Measurements from ENCODE around the gene FOXC1. TPM values are rescaled to one million over a fixed set of nuclear protein-coding genes. Genes with fewer than 3 reads are reported as not detected.

The FOXC1 gene
- total and polyA plus RNA-seq, 2 of the 13 experiments (the other 11 are each of a cell fraction or from before 2014, with no cell fraction given) = 0.44 to 0.55 TPM

GRCh38 chr6:1589208-1589607 is 20.5 kb upstream of the FOXC1 start (continued):
- no peak for TF ChIP-seq PRDM4 (CRISPR knock-in tag; IDR thresholded peaks at IDR 0.05; ENCODE audit: borderline replicate concordance)
- no peak for TF ChIP-seq CBX2 (IDR thresholded peaks at IDR 0.05; ENCODE audit: low read depth, low read length)
- no peak for TF ChIP-seq CBX2 (CRISPR knock-in tag; IDR thresholded peaks at IDR 0.05; ENCODE audit: low read depth)
- TF ChIP-seq KLF11 (CRISPR knock-in tag; IDR thresholded peaks at IDR 0.05) = no peak
- no peak for TF ChIP-seq SIN3A (IDR thresholded peaks at IDR 0.05; ENCODE audit: borderline replicate concordance, low read depth, low read length)
- TF ChIP-seq POLR2AphosphoS5 (IDR thresholded peaks at IDR 0.05; ENCODE audit: low read depth, low read length) = no peak
- no peak for TF ChIP-seq ZNF557 (CRISPR knock-in tag; IDR thresholded peaks at IDR 0.05)
- peak in 1 of 2 experiments; percentile 18; a peak in 1 of 4 replicates for TF ChIP-seq EP300 (IDR thresholded peaks at IDR 0.05; ENCODE audit: low read depth in 2 of 2, low read length in 2 of 2)
- TF ChIP-seq EP300 (CRISPR knock-in tag; IDR thresholded peaks at IDR 0.05; ENCODE audit: borderline replicate concordance) = no peak
- TF ChIP-seq ZFP36L2 (CRISPR knock-in tag; IDR thresholded peaks at IDR 0.05) = no peak
- no peak for TF ChIP-seq ZFP36L1 (CRISPR knock-in tag; IDR thresholded peaks at IDR 0.05)
- no peak for TF ChIP-seq PBX2 (CRISPR knock-in tag; IDR thresholded peaks at IDR 0.05)
- TF ChIP-seq ATRX (CRISPR knock-in tag; IDR thresholded peaks at IDR 0.05; ENCODE audit: borderline replicate concordance) = no peak
- TF ChIP-seq ZNF205 (CRISPR knock-in tag; IDR thresholded peaks at IDR 0.05) = no peak
- no peak for TF ChIP-seq SSRP1 (CRISPR knock-in tag; IDR thresholded peaks at IDR 0.05)
- TF ChIP-seq MED1 (CRISPR knock-in tag; IDR thresholded peaks at IDR 0.05) = no peak
- no peak for TF ChIP-seq REPIN1 (CRISPR knock-in tag; IDR thresholded peaks at IDR 0.05; ENCODE audit: borderline replicate concordance, low read depth)
- no peak for TF ChIP-seq ZNF234 (CRISPR knock-in tag; conservative IDR thresholded peaks at IDR 0.05)
- TF ChIP-seq ZNF414 (CRISPR knock-in tag; IDR thresholded peaks at IDR 0.05) = no peak
- TF ChIP-seq ZNF678 (CRISPR knock-in tag; IDR thresholded peaks at IDR 0.05) = no peak
- no peak for TF ChIP-seq GTF3A (CRISPR knock-in tag; conservative IDR thresholded peaks at IDR 0.05)
- no peak for TF ChIP-seq ERF (CRISPR knock-in tag; IDR thresholded peaks at IDR 0.05)
- peak; percentile 38; the same call in 1 of the 2 replicates for TF ChIP-seq CEBPG (CRISPR knock-in tag; IDR thresholded peaks at IDR 0.05)
- no peak for TF ChIP-seq STAG1 (CRISPR knock-in tag; IDR thresholded peaks at IDR 0.05)
- TF ChIP-seq RARG (CRISPR knock-in tag; IDR thresholded peaks at IDR 0.05; ENCODE audit: low read depth) = no peak
- TF ChIP-seq NKX3-1 (CRISPR knock-in tag; IDR thresholded peaks at IDR 0.05) = no peak
- peak; percentile 59 for TF ChIP-seq TCF7 (IDR thresholded peaks at IDR 0.05; ENCODE audit: low read depth)
- no peak for TF ChIP-seq ZNF512 (CRISPR knock-in tag; IDR thresholded peaks at IDR 0.05)
- TF ChIP-seq ZNF841 (CRISPR knock-in tag; IDR thresholded peaks at IDR 0.05; ENCODE audit: borderline replicate concordance) = no peak
- TF ChIP-seq NFYB (CRISPR knock-in tag; IDR thresholded peaks at IDR 0.05) = no peak

All from HepG2 (cell line).